DMS153 treated with DMSO at 0.1 percent for 48 hours (cell line): Measurements from ENCODE around the gene GGCX.
"Not testable (repeated sequence)": the region's sequence is repeated elsewhere in the genome, so short reads cannot be mapped to it uniquely, and the experiment has no call there.

Experiments
- DNase-seq: peaks from one replicate; lab custom pipeline; 2025; ENCODE audit not compliant: unreplicated experiment; lab: John Stamatoyannopoulos, UW

The GGCX gene

DNA sequence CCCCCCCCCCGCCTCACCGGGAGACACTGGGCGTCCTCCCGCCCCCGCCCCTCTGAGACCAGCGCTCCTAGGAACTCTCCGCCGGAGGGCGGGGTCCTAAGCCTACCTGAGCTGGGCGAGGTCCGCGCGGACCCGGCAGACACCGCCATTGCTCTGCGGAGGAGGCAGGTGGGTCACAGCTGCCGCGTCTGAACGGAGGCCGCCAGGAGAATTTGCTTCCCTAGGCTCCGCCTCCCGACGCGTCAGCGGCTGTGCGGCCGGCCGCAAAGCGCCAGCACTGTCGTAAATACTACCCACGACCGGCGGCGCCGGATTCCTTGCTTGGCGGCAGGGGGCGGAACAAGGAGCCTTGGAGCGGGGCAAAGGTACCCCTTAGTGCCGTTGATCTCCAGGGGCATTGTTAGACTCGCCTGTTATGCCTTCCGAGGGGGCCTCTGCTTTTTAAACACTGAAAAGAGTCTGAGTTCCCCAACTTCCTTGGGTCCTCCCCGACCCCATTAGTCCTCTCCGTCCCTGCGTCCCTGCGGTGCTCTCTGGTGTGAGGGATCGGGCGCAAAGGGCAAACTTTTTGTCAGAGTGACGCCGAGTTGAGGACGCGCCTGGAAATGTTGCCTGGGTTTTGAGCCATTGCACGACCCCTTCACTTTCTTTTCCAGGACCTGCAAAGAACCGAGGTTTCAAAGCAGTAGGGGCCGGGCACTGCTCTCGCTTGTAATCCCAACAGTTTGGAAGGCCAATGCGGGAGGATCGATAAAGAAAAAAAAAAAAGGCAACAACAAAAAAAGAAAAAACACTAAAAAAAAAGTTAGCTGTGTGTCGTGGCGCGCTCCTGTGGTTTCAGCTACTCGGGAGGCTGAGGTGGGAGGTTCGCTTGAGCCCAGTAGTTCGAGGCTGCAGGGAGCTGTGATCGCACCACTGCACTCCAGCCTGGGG lies at the start of gene GGCX:
GGCX (minus strand) TSS at position 214 of the 933 bp plus-strand sequence; CDS start at position 149, 65 bp downstream.
- DNase-seq = peak; percentile 90

DNA sequence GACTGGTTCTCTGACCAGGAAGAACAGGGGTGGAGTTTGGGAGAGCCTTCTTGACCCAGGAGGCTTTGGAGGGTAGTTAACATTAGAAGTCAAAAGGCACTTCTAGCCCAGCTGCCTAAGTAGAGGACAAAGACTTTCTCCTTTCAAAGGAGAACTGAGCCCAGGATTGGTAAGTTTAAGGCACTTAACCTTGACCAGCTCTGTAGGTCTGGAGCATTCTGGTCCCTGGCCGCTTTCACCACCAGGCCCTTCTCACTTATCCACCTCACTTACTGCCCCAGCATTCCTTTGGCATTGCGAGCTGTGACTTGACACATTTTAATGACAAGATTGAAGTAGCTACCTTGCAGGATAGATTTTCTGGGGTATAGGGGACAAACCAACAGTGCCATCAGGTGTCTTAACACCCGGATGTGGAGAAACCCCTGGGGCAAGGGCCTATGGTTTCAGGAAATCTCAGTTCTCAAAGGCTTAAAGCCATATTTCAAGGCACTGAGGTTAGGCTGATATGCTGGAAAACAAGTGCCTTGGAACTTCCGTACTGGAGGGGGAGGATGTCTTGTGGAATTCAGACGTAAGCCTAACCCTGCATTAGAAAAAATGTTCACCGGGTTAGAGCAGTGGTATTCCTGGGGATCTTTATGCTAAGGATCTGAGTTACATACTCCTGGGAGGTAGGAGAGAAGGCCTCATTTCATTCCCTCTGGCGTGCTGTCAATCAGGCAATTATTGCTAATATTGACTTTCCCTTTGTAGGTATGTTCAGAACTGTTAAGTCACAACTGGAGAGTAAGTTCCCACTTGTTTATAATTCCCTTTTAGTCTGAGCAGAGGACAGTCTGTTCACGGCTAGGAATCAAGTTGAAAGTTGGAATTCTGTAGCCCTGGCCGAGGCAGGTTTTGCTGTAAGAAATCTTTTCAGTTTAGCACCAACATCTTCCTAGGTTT lies 46.2 kb upstream of the GGCX start:
- DNase-seq = no peak

DNA sequence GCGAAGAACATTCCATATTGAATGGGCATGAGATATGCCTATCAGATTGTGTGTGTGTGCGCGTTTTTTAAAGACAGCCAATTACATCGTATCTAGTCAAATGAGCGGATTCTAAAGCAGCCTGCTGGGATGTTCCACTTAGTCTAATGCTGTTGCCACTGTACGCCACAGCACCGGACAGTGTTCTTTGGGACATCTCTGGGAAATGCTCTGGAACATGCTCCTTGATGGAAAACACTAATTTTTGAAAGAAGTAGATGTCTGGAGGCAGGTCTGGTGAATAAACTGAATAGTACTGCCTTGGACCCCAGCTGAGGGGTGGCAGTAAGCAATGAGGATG lies 44.8 kb upstream of the GGCX start:
- DNase-seq = no peak

DNA sequence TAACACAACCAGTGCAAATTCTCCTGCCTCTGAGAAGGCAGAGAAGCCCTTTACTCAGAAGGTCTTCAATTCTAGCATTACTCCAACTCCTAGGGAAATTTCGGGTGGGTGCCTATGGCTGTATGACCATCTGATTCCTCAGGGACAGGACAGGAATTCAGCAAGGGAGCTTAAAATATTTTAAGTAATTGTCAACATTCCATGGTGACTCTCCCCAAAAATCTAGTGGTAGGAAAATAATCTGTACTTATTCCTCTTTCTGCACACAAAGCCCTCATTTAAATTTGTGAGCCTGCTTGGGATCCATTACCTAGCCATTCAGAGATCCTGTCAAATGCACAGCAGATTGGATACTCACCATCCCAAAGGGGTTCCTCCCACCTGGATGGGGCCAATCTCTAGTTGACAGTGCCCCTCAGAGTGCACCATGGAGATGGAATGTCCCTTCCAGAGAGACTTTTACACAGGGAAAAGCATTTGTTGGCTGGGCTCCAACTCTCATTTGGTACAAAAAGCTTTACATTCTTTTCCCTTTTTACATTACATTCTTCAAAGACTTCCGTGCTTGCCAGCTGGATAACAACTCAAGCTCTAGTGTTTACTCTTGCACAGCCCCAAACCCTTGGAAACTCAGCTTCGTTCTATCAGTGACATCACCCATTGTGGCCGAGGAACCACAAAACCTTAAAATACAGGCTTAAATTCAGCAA lies 44.3 kb upstream of the GGCX start:
- no peak for DNase-seq

DNA sequence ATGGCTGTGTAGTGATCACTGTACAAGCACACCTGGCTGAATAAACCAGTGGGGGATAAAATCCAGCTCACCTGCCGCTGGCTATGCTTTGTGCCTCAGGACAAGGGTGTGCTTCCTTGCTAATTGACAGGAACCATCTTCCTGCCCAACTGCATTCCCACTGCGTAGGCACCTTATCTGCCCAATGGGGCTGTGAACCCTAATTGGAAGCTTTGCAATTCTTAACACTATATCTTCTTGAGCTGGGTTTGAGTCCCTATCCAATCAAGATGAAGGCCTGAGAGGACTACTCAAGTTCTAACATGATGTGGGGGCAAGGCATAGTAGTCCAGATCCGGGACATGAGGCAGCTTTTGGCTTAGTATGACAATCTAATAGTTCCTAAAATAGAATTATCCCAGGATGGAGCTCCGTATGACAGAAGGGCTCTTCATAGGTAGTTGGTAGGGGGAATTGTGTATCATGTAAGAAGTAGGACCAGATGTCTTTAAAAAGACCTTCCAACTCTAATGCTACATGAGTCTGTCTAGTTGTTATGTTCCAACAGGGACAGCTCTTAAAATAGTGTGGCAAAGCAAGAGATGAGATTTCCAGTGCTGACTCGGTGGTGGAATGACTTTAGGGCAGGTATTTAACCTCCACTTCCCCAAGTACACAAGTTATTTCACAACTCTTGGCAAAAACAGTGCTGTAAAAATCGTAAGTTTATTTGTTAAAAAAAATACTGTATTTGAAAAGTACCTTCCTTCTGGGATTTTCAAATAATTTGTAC lies 43.5 kb upstream of the GGCX start:
- no peak for DNase-seq

DNA sequence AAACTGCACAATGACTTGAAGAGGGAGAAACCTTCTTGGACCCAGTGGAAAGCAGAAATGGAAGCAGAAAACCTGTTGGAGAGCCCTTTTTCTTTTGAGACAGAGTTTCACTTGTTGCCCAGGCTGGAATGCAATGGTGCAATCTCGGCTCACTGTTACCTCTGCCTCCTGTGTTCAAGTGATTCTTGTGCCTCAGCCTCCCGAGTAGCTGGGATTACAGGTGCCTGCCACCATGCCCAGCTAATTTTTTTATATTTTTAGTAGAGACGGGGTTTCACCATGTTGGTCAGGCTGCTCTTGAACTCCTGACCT lies 42.8 kb upstream of the GGCX start:
- DNase-seq = not testable (repeated sequence)

DNA sequence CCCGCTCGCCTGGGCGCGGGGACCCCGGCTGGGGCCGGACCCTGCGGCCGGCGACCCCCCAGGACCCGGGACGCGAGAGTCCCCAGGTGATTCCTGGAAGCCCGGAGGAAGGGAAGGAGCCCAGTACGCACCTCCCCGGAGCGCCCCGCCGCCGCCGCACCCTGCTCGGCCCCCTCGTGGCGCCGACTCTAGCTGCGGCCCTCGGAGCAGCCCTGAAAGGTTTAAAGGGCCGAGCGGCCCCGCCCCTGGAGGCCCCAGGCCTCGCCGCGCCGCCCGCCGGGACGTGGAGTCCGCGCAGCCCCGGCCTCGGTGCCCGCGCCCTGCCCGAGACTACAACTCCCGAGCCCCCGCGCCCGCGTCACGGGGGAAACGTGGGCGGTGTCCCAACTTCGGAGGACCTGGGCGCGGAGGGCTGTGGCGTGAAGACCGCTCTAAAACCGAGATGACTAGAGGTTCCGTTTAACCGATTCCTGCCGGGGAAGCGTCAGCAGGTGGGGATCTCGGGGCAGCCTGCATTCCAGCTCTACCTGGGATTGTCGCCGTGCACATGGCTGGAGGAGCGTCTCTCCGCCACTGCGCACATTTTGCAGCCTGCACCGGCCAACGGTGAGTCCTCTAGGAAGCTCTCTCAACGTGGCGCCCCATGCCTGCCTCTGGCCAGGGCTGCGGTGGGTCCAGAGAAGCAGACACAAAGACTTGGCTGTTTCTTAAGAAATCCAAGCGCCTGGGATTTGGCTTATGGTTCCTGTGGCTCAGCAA lies 41.4 kb upstream of the GGCX start, which contains the start of gene TMEM150A:
TMEM150A (minus strand) TSS at position 223 of the 759 bp plus-strand sequence. CDS start 750 bp downstream, outside the sequence.
- peak; percentile 71 for DNase-seq

DNA sequence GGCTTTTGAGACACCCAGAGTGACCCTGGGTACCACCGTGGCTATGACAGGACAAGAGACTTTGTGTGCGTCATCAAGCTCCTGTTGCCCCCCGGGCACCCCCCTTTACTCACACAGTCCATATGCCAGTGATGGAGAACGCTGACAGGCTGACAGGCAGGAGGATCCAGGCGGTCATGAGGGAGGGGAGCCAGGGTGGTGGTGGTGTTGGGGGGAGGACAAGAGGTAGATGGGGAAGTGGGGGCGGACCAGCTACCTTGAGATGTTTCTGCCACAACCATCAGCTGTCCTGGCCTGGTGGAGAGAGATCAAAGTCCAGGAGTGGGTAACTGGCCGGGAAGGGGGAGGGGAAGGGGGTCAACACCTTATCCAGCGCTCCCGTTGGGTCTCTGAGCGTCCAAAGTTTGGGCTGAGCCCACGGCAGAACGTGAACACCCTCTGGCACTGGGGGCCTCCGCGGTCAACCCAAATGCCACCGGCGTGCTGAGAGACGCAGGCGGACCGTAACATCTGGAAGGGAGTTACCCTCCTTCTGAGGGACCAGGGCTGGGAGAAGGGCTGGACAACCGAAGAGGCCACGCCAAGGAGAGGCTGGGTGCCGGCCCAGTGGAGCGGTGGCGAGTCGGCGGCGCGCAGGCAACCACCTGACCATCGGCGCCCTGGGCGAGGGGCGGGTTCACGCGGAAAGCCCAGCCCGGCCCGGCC lies 40.6 kb upstream of the GGCX start:
- DNase-seq = no peak

DNA sequence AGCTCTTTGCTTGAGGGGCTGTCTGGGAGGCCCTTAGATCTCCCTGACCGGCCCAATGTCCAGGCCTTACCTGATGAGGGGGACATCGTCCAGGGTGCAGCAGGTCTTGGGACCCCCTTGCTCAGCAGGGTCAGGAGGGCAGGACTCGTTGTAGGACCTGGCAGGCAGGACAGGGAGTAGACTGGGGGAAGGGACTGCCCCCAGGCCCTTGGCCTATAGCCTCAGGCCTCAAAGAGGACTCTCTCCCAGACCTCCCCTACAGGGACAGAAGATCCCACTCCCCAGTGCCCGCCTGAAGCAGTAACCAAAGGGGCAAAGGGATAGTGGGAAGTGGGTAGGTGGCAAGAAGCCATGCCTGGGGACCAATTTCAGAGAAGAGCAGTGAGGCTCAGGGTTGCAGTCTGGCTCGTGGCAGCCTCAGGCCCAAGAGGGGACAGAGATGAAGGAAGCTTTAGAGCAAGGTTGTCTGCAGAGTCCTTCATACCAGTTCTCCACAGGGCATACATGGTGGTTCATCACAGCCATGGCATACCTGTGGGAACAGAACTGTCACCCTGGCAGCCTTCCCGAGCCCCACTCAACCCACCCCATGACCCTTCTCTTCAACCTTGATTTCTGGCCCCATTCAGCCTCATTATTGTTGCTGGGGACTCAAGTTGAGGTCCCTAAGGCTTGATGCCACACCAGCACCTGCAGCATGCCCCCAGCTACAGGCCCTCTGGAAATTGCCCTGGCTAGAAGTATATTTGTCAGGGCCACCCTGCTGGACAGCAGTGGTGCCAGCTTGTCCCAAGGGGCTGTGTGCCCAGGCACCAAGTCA lies 39.9 kb upstream of the GGCX start:
- DNase-seq = no peak

DNA sequence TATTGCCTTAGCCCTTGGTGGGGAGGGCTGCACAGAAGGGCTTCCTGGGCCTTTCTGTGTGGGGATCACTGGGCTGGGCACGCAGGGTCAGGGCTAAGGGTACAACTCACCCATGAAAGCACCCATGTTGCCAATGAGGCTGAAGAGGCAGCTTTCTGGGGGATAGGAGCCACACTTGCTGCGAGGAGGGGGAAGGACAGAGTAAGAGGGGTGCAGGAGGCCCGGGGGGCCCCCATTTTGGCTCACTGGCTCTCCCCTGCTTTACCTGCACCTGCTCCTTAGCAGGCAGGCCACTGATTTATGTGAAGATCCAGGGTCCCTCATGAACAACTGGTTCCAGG lies 38.9 kb upstream of the GGCX start:
- no peak for DNase-seq

DNA sequence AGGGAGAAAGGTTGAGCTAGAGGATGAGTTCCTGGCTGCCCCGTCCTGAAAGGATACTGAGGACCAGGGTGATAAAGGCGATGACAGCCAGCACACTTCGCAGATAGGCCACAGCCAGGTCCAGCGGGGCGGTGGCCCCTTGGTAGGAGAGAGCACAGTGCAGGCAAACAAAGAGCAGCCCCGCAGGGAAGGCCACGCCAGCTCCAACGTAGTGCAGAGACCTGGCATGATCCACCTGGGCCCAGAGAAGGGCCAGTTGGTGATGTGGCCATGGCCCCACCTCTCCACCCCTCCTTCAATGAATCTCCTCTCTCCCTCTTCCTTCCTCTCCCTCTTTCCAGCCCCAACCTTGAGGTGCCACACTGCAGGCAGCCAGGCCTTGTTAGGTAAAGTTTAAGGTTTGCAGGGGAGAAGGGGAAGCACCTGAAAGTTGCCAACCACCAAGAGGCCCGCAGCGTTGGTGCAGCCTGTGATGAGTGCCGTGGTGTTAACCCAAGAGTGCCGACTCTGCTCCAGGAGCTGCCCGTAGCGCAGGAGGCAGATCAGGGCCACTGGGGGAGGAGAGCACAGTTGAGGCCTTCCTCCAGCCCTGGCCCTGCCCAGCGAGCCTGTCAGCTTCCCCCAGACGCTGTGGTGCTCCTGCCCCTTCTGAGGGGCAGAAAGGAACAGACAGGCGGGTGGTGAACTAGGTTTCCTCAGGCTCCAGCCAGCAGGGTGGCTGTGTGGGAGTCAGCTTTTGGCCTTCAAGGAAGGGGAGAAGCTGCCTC lies 38.4 kb upstream of the GGCX start:
- no peak for DNase-seq

DNA sequence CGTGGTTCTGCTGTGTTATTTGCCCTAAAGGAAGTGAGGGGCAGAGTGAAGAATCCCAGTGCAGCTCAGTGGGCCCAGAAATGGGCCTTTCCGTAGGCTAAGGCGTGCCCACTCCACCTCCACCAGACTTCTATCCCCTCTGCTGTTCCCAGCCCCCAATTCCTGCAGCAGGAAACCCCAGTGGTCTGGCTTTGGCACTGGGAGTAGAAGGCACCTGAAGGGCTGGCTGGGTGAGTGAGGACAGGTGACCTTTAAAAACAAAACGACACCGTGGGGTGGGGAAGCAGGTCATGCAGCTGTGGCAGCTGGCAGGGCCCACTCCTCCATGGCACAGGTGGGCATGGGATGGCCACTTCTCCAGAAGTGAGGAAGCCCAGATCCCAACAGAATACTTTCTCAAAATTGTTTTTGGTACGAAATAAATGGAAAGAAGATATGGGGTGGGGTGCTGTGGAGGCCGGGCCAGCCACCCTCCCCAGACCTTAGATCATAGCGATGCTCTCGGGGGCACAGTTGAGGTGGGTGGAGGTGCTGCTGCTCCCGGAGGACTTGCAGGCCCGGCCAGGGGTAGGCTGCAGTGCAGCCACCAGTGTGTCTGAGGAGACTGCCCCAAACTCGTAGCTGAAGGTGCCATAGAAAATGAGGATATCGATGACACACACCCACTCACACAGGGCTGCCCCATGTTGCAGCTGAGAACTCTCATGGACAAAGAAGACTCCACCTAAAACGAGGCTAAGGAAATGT lies 37.5 kb upstream of the GGCX start:
- DNase-seq = no peak

DNA sequence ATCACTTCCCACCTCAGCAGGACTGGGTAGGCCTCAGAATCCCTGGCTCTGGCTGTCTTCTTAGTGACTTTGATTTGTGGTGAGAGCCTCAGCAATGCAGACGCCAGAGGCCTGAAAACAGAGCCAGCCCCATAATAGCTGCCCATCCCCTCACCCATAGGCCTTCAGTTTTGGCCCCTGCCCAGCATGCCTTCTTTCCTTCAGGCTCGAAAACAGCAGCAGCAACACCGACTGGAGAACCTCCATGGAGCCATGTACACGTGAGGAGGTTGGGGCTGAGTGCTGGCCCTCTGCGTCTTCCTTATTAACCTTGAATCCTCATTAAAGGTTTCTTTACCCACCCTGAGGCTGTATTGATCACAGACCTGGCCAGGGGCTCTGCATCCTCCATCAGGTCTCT lies 35.9 kb upstream of the GGCX start:
- DNase-seq = no peak

DNA sequence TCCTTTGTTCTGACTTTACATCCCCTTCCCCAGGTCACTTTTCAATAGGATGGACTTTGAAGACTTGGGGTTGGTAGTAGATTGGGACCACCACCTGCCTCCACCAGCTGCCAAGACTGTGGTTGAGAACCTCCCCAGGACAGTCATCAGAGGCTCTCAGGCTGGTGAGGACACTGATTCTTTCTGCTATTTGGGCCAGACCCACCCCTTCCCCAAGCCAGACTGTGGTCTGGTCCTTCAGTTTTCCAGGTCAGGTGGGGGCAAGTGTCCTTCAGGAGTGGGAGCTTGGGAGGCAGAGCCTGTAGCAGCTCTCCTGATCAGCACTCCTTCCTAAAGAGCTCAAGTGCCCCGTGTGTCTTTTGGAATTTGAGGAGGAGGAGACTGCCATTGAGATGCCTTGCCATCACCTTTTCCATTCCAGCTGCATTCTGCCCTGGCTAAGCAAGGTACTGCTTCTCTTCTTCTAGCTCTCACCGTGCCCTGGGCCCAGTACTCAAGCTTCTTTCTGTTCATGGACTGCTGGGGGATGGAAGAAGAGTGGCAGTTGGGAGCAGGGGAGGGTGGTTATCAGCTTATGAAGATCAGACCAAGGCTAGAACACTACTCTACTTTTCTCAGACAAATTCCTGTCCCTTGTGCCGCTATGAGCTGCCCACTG lies 35.3 kb upstream of the GGCX start:
- DNase-seq = no peak

DNA sequence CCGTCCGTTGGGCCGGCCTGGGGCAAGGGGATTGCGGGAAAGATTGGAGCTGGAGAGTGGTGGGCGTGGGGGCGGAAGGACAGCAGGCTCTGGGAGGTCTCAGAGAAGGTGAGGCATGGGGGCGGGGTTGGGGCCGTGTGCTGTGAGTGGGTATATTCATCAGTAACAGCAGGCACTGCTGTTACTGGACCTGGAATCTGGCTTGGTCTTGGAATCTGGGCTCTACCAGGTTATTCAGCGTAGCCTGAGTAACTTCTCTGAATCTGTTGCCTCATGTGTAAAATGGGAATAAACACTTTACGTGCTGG lies 34.7 kb upstream of the GGCX start:
- DNase-seq = no peak

DNA sequence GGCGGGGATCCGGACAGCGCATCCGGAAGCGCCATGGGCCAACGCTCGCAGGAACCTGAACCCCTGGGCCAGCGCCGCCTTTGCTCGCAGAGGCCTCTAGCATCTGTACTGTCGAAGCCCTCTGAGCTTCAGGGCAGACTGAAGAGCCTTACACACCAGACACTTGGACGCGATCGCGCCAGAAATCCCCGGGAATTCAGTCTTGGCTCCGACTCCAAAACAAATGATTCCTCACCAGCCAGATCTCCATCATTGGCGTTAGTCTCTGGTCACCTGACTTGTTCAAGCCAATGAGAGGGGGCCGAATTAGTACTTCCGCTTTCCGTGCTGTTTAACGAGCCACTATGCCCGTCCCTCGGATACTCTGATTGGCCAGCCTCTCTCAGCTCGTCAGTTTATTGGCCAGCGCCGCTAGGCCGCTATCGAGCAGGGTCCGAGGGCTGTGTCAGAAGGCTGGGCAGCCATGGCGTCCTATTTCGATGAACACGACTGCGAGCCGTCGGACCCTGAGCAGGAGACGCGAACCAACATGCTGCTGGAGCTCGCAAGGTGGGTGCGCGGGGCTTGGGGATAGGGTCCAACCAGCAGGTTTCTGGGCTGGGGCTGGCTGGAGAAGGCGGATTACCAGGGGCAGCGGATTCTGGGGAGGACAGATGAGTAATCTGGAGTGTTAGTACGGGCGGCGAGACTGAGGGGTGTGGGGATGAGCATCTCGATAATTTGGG lies 34.2 kb upstream of the GGCX start, which contains the start of gene RNF181:
RNF181 (plus strand) TSS at position 445 of the 725 bp plus-strand sequence; CDS start at position 464, 19 bp downstream.
- peak; percentile 88 for DNase-seq
